Measurements from ENCODE around the gene GIMAP2. TPM values are rescaled to one million over a fixed set of nuclear protein-coding genes. Genes with fewer than 3 reads are reported as not detected.
A peak's percentile ranks its signal among the peaks of the same experiment; 100 is the strongest.

Gene GIMAP2
- under 0.01 TPM in 1 of 2 replicates, not detected in the other for total RNA-seq (2012; rRNA removed)
- polyA plus RNA-seq (2012; rRNA removed) = not detected in 2 replicates
- polyA plus RNA-seq (2012; cell fraction: cytosol; rRNA removed) = not detected in 2 replicates
- not detected in 2 replicates for polyA plus RNA-seq (2012; cell fraction: nucleus; rRNA removed; ENCODE audit: low replicate concordance)
- percentile 21 among the genes with signal in this experiment for Bru-seq, nascent RNA
- BruChase-seq, experiment 1, labeled RNA remaining after a 6-hour chase = percentile 30 among the genes with signal in this experiment
- percentile 13 among the genes with signal in this experiment for BruChase-seq, experiment 2, labeled RNA remaining after a 2-hour chase
- long read RNA-seq = 0 reads

GRCh38 chr7:150685219-150686029 lies at the start of gene GIMAP2:
GIMAP2 (plus strand) TSS chr7:150685706; CDS start chr7:150687060, 1,354 bp downstream.
- Histone ChIP-seq H2BK120ac (ENCODE audit: low read depth, low read length) (no peak within 1 kb of the TSS), H2BK15ac (ENCODE audit: low read depth, low read length) (no peak within 1 kb of the TSS), H2AK5ac (ENCODE audit: low read depth, low read length) (no peak within 1 kb of the TSS), H3K18ac (ENCODE audit: low read depth, low read length) (no peak within 1 kb of the TSS; the same call in 1 of the 2 replicates), H2BK20ac (ENCODE audit: low read depth, low read length) (no peak within 1 kb of the TSS), H3K9ac (ENCODE audit: low read depth, low read length) (no peak within 1 kb of the TSS; the same call in 1 of the 2 replicates), H3K9me1 (ENCODE audit: insufficient read depth, low read length) (no peaks in the 10 kb centered on the region), H2AFZ (replicated peaks; ENCODE audit: low read length, poor library complexity) (no peak within 1 kb of the TSS), H3K4me3 (ENCODE audit: insufficient read depth, low read depth, low read length) (peak within 1 kb of the TSS; percentile 38), H3K9me3 (ENCODE audit: control insufficient read depth, insufficient read depth, low read length) (0 out of 2 replicates have a peak, but pooled peaks cover 2% of the 10 kb centered on the region), H3K23ac (ENCODE audit: low read depth, low read length) (no peak within 1 kb of the TSS), H4K20me1 (ENCODE audit: insufficient read depth, low read length) (no peaks in the 10 kb centered on the region), H3K56ac (ENCODE audit: extremely low read depth, insufficient read depth, low read length) (no peak within 1 kb of the TSS), H2AK9ac (replicated peaks; ENCODE audit: low read depth, low read length, poor library complexity) (no peak within 1 kb of the TSS), H3K36me3 (ENCODE audit: control insufficient read depth, insufficient read depth, low read length) (no peaks in the 10 kb centered on the region), H4K5ac (ENCODE audit: low read depth, low read length) (no peak within 1 kb of the TSS), H3K27me3 (ENCODE audit: control insufficient read depth, insufficient read depth, low read length) (no peaks in the 10 kb centered on the region), H3K4me2 (ENCODE audit: low read depth, low read length) (peak within 1 kb of the TSS; percentile 45), H4K8ac (ENCODE audit: low read depth in 2 of 2, low read length in 2 of 2) (no peak within 1 kb of the TSS), H3K4ac (ENCODE audit: low read depth, low read length) (no peak within 1 kb of the TSS), H3K27ac (ENCODE audit: insufficient read depth, low read length) (no peak within 1 kb of the TSS), H3K79me1 (ENCODE audit: low read depth in 1 of 2, low read length in 2 of 2) (no peaks in the 10 kb centered on the region), H2BK5ac (ENCODE audit: low read depth, low read length, poor library complexity, severe bottlenecking) (no peak within 1 kb of the TSS), H3K14ac (replicated peaks; ENCODE audit: low read depth, low read length) (no peak within 1 kb of the TSS), H4K91ac (ENCODE audit: insufficient read depth, low read depth, low read length) (no peak within 1 kb of the TSS), H3K4me1 (ENCODE audit: control insufficient read depth, insufficient read depth, low read length) (no peaks in the 10 kb centered on the region; the same call in 1 of the 2 replicates)
- ChIA-PET POLR2A (ENCODE audit: unreplicated experiment) (no interaction called here), CTCF (no interaction called here)
- intact Hi-C loops (cut with micrococcal nuclease) = no loop called here
- dilution Hi-C loops (cut with HindIII; ENCODE audit: low sequenced_read_pairs, unreplicated experiment) = no loop called here
- 6% methylated on average over 4 of the region's 6 CpGs; no CpG with 5 or more reads in 1 of the 2 experiments for WGBS, 2 experiments (ENCODE audit: extremely low coverage in 2 of 2, insufficient read length in 1 of 2)
- ATAC-seq (ENCODE audit: low read depth) = peak; percentile 76
- no peak for DNase-seq
- no TSS peak for BruUV-seq (replicated peaks)
- in situ Hi-C loops (cut with MboI; ENCODE audit: low sequenced_read_pairs) = no loop called here
- no peak for TF ChIP-seq ELK1 (IDR thresholded peaks at IDR 0.05; ENCODE audit: borderline replicate concordance, low read depth, low read length)
- TF ChIP-seq FOS (IDR thresholded peaks at IDR 0.05; ENCODE audit: low read depth, low read length) = no peak
- no peak for TF ChIP-seq MXI1 (IDR thresholded peaks at IDR 0.05; ENCODE audit: borderline replicate concordance, low read depth, low read length)
- no peak for TF ChIP-seq CTCF (conservative IDR thresholded peaks at IDR 0.05; ENCODE audit: low read depth, low read length)
- TF ChIP-seq USF2 (IDR thresholded peaks at IDR 0.05; ENCODE audit: low read depth, low read length) = no peak
- no peak for TF ChIP-seq NFE2L2 (IDR thresholded peaks at IDR 0.05; ENCODE audit: low read depth, low read length)
- no peak for TF ChIP-seq POLR2A (IDR thresholded peaks at IDR 0.05; ENCODE audit: low read depth, low read length)
- no peak for TF ChIP-seq MAFK (IDR thresholded peaks at IDR 0.05; ENCODE audit: low read depth, low read length)
- no peak for TF ChIP-seq RCOR1 (IDR thresholded peaks at IDR 0.05; ENCODE audit: insufficient replicate concordance, low read length)
